ENCODE measurements around the gene FOXE1. TPM values are rescaled to one million over a fixed set of nuclear protein-coding genes. Genes with fewer than 3 reads are reported as not detected.

The FOXE1 gene
- polyA plus RNA-seq, 5 donors = not detected

DNA sequence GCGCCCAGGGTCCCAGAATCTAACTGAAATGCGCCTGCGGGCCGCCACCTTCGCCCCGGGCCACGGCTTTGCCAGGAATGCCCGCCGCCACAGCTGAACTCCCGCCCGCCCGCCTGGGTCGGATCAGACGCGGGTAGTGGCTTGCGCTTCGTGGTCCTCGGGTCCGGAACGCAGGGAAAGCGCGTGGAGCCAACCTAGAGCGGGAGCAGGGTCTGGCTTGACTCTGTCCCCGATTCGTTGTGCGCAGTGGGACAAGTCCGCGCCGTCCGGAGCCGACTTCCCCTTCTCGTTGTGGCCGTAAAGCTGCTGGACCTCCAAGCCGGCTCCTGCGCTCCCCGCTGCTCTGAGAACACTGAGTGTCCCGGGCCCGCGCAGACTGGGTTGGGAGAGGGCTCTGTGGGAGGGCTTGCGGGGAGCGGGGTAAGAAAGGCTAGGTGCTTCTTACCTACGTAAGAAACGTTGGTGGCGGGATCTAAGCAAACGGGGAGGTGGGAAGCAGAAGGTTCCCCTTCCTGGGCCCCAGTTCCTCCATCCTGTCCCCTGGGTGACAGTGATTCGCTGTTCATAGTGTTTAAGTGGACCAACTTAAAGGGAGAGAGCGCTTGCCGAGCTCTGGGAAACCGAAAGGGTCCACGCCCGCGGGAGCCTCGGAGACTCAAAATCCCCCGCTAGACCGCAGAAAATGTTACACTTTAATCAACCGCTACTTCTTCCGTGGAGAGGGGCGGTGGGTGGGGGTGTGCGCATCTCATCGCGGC is 4.4 kb upstream of the FOXE1 start:
- no peak for DNase-seq

DNA sequence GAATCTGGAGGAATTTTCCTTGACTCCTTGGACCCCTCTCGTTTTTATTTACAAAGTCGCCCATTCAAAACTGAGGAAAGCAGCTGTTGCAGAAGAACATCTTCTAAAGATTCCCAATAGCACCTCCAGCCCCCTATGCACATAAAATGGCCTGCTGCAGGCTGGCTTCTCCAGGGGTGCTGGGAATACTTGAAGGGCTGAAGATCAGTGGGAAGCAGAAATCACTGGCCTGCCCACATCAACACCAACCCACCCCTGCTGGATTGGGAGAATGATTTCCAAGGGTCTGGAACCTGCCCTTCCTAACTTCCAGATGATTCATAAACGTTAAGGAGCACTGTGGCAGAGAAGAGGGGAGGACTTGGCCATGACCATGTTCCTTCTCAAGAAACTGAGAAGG is 3.0 kb upstream of the FOXE1 start:
- no peak for DNase-seq

- no peak for DNase-seq
Measured at GRCh38 chr9:97850746-97851445, 2.1 kb upstream of the FOXE1 start.

DNA sequence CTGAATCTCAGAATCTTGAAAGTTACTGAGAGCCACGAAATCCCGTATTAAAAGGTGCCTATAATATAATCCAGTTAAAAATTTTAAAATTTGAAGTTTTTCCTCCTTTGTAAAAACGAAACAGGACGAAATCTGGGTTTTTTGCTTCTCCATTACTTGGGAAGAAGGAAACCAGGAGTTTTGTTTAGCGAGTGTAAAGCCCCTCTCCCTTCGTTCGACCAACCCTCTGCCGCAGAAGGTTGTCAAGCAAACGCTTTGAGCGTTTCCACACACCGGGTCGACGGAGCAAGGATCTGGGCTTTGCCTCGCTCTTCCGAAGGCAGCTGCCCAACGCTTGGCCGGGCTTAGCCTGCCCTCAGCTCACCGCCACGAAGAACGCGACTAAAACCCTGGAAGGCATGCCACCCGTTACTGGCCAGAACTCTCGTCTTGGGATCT is 1.6 kb upstream of the FOXE1 start:
- DNase-seq = no peak

GRCh38 chr9:97852001-97852398 is 1.0 kb upstream of the FOXE1 start:
- DNase-seq = no peak

DNA sequence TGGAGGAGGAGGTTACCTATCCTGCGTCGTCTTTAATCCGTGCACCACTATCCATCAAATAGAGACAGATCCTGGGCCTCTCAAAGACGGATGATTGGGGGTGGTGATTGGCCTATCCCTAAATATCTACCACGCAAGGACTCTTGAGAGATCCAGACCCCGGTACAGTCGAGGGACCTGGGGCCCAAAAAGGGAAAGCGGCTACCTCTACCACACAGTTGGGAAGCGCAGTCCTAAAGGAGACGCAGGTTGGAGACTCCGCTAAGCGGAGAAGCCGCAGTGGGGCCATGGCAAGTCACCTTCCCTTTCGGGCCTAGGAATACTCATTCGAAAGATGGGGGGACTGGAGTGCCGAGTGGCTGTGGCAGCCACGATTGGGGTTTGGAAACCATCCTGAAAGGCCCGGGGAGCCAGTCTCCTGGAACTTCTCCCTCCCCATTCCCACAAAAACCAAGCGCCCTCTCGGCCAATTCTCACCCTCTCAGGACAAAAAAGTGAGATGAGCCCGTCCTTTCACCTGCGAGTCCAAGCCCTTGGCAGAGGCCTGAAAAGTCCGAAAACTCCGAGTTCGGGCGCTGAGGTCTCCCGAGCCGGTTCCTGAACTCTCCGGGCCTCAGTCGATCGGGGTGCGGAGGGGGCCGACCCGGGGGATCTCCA is 499 bp upstream of the FOXE1 start:
- DNase-seq = no peak

DNA sequence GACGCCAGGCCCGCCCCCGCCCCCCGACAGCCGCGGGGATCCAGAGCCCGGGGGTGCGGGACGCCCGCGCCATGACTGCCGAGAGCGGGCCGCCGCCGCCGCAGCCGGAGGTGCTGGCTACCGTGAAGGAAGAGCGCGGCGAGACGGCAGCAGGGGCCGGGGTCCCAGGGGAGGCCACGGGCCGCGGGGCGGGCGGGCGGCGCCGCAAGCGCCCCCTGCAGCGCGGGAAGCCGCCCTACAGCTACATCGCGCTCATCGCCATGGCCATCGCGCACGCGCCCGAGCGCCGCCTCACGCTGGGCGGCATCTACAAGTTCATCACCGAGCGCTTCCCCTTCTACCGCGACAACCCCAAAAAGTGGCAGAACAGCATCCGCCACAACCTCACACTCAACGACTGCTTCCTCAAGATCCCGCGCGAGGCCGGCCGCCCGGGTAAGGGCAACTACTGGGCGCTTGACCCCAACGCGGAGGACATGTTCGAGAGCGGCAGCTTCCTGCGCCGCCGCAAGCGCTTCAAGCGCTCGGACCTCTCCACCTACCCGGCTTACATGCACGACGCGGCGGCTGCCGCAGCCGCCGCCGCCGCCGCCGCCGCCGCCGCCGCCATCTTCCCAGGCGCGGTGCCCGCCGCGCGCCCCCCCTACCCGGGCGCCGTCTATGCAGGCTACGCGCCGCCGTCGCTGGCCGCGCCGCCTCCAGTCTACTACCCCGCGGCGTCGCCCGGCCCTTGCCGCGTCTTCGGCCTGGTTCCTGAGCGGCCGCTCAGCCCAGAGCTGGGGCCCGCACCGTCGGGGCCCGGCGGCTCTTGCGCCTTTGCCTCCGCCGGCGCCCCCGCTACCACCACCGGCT is 1.0 kb downstream of the FOXE1 start:
- no peak for DNase-seq

DNA sequence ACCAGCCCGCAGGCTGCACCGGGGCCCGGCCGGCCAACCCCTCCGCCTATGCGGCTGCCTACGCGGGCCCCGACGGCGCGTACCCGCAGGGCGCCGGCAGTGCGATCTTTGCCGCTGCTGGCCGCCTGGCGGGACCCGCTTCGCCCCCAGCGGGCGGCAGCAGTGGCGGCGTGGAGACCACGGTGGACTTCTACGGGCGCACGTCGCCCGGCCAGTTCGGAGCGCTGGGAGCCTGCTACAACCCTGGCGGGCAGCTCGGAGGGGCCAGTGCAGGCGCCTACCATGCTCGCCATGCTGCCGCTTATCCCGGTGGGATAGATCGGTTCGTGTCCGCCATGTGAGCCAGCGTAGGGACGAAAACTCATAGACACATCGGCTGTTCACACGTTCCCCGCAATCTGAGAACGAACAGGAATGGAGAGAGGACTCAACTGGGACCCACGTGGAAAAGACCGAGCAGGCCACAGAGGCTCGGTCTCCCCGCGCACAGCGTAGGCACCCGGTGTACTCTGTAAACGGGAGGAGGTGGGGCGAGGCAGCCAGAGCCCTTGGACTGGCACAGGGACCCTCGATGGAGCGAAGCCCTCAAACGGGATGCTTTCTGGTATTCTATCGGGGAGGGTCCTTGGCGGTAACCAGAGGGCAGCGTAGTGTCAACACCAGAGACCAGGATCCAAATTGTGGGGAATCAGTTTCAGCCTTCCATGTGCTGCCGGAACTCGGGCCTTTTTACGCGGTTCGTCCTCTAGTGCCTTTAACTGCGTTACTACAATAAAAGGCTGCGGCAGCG is 1.9 kb downstream of the FOXE1 start:
- DNase-seq = no peak

DNA sequence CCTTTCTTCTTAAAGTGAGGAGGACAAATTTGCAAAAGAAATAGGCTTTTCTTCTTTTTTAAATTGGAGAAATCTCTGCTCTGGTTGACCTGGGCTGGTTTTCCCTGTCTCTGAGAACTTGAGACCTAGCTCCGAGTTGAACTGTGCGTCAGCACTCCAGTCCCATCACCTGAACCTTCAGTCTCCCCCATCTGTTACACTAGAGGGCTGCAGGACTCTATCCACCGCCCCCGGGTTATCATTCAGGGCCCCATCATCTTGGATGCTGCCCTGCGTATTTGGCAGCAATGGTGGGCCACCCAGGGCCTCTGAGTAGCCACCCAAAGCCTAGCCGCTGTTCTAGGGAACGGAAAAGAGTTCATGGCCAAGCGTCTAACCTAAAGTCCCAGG is 2.5 kb downstream of the FOXE1 start:
- DNase-seq = no peak

DNA sequence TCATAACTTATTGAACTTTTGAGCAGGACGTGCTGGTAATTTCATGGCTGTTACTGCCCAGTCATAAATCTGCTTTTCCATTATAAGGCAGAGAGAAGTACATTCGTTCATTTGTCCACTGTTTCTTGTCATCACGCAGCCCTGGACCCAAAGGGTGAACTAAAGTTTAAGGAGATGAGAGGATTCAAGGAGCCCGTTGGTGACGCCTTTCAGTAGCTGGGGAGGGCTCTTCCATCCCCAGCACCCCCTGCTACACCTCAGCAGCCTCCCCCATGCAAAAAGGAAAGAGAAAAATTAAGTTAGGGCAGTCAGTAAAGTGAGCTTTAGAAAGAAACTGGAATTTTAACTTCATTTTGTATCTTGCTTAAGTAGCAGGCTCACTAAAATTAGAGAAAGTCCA is 2.9 kb downstream of the FOXE1 start:
- DNase-seq = no peak

DNA sequence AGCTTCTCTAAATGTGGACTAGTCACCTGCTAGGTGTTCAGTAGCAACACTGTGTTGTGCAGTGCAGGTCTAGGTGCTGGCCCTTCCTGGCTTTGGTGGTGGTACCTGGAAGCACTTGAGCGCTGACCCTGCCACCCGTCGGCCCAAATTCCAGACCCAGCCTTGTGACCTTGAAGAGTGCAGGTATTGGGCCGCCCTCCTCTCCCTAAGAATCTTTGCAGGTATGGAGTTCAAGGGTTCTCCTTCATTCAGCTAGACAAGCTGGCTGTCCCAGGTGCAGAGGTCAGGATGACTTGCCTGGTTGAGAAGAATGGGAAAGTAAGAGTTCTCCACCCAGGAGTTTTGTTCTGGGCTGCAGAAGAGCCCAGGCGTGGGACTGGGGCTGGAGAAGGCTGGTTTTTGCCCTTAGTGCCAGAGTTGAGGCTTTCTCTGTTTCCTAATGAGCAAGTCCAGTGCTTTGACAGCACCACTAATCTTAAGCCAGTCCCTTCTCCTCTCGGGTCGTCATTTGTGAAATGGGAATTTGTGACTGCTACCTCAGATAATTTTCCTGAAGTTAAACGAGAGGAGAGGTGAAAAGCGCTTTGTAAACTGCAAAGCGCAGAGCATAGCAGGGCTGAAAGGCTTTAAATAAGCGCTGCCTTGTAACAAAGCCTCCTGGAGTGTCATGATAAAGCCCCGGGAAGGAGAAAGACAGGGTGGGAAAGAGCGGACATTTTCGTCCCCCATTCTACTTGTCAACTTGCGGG is 4.0 kb downstream of the FOXE1 start:
- no peak for DNase-seq

DNA sequence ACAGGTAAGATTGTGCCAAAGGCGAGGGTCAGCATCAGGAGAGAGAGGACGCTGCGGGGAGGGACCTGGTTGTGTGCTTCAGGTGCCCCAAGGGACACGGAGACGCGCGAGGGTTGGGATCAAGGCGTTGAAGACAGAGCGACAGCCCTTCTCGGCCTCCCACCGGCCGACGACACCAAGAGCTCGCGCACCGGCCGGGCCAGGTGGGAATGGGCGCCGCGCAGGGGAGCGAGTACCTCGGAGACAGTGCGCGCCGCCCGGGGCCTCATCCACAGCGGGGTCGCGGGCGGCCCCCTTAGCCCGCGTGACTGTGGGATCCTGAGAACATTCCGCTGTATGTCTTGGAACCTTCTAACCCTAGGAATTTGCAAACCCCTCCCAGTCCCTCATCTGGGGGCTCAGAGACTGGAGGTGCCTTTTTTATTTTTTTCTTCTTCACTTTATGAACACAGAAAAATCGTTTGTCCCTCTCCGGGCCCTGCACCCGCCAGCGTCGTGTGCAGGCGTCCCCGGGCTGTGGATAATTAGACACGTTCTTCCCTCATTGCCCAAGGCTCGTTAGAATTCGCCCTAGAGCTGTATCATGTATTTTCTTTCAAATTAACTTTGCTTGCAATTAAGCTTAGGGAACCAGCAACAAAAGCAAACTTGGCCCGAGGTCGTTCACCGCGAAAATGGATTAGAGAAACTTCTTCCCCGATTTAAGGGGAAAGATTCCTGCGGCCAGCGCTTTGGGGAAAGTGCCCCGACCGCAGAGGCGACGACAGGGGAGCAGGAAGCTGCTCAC is 4.8 kb downstream of the FOXE1 start:
- DNase-seq = no peak

DNA sequence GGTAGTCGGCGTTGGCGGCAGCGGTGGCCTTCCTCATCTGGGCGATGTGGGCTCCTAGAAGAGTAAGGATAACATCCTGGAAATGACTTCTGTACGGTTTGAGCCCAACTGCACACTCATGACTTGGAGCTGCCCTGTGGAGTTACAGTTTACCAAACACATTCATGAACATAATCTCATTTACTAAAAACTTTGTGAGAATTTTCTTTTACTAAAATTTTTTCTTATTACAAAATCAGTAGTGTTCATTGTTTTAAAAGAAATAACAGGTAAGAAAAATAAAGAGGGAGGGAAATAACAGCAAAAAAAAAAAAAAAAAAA is 5.3 kb downstream of the FOXE1 start:
- DNase-seq = no peak

DNA sequence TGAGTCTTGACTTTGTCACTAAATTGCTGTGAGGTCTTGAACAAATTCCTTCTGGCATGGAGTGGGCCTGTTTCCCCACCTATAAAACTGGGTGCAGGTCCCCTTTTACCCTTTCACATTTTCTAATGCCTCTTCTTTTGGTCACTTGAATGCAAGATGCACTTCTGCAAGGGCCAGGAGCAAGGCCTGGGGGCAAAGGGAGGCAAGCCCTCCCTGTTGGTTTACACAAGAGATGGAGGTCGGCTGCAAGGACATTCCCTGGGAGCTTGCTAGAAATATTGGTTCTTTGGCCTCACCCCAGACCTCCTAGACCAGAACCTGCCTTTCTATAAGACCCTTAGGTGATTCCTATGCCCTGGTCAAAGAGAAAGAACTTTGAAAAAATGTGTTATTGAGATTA is 5.8 kb downstream of the FOXE1 start:
- no peak for DNase-seq

DNA sequence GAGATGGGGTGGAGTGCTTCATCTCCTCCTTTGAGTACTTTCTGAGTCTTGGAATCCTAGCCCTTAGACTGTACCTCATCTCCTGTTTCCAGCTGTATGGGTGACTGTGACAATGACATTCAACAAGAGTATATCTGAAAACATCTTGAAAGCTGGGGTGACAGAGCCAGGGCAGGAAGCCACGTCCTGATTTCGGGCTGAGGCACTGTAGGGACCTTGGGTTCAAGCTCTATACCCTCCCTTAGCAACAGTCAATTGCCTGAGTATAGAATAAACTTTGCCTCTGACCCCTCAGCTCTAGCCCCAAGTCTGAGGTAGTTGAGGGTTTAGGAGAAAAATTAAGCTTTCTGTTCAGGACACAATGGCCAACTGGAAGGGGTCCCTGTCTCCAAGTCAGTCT is 6.3 kb downstream of the FOXE1 start:
- no peak for DNase-seq

- DNase-seq = no peak
Measured at GRCh38 chr9:97860451-97861147, 7.6 kb downstream of the FOXE1 start.

DNA sequence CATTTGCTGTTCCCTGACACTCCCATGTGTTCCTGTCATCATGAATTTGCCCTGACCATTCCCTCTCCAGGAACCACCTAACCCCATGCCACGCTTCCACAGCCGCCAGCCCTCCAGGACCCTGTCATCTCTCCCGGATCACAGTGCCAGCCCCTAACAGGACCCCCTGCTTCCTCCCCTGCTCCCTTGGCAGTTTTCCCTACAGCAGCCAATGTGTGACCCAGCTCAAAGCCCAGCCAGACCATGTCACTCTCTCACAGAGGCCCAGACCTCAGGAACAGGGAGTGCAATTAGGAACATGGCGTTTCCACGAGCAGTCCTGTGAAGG is 8.1 kb downstream of the FOXE1 start:
- no peak for DNase-seq

DNA sequence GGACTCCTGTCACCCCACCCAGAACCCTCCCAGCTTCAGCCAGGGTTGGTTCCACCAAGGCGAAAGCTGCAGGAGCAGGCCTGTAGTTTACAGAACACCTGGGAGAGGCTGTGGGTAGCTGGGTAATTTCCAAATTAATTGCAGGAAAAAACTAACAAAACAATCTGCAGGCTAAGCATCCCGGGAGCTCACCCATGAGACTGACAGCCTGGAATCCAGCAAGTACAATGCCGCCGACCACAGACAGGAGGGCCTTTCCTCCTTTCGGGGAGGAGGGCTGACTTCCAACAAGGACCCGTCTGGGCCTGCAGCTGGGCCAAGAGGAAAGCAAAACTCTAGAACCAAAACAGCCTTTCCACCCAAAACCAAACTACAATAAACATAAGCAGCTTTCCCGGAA is 10.3 kb downstream of the FOXE1 start:
- DNase-seq = no peak

GRCh38 chr9:97864396-97864795 is 11.4 kb downstream of the FOXE1 start:
- no peak for DNase-seq
